Measurements from ENCODE around the gene CDKN2AIP. TPM values are rescaled to one million over a fixed set of nuclear protein-coding genes. Genes with fewer than 3 reads are reported as not detected.

CDKN2AIP gene, protein sequence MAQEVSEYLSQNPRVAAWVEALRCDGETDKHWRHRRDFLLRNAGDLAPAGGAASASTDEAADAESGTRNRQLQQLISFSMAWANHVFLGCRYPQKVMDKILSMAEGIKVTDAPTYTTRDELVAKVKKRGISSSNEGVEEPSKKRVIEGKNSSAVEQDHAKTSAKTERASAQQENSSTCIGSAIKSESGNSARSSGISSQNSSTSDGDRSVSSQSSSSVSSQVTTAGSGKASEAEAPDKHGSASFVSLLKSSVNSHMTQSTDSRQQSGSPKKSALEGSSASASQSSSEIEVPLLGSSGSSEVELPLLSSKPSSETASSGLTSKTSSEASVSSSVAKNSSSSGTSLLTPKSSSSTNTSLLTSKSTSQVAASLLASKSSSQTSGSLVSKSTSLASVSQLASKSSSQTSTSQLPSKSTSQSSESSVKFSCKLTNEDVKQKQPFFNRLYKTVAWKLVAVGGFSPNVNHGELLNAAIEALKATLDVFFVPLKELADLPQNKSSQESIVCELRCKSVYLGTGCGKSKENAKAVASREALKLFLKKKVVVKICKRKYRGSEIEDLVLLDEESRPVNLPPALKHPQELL
- total RNA-seq (10 to 100 TPM; 11.6 to 27.9 (median 19.5) TPM), polyA plus RNA-seq (10 to 100 TPM; 11.9 to 19.0 (median 14.2) TPM)
- long read RNA-seq, donor 1, transcript CDKN2AIP-203 (3 exons, 2,721 nt), result major isoform, 5 of 7 reads
- long read RNA-seq, donor 1, partial matches to known transcripts, result 0 of 7 reads
- long read RNA-seq, donor 1, other reads (novel, unspliced or antisense), result 0 of 7 reads
- long read RNA-seq, donor 2, partial matches to known transcripts, result 0 of 6 reads
- long read RNA-seq, donor 2, other reads (novel, unspliced or antisense), result 0 of 6 reads

- Histone ChIP-seq H3K4me3 (peak within 1 kb of the TSS; percentile 76 to 99 (median 89)), H3K27me3 (replicated peaks in 1 of 7) (no peaks in the 10 kb centered on the region), H3K9me3 (no peaks in the 10 kb centered on the region), H3K4me1 (peaks cover 35 to 59% (median 53%) of the 10 kb centered on the region in 6 donors), H3K27ac (peak within 1 kb of the TSS; percentile 93 to 99 (median 96)), H3K36me3 (peaks cover 0 to 37% (median 32%) of the 10 kb centered on the region in 6 donors)
- intact Hi-C loops (cut with DNase I; ENCODE audit: low total_unique reads), result loop anchor here (10.0 kb wide), 1 partner anchor 60 kb away; the partner anchor contains the start of gene ING2
- 0% methylated on average over 35 to 109 of the region's 109 CpGs for WGBS, 5 donors
- DNase-seq, result peak; percentile 99
- TF ChIP-seq CTCF (IDR thresholded peaks at IDR 0.05 in 8 of 11, conservative IDR thresholded peaks at IDR 0.05 in 3 of 11) (peak in 10 of 11 experiments; percentile 3 to 55 (median 32)), POLR2AphosphoS5 (IDR thresholded peaks at IDR 0.05) (peak; percentile 98 to 99 (median 98)), POLR2A (IDR thresholded peaks at IDR 0.05) (peak; percentile 67 to 96 (median 91))
Observed at GRCh38 chr4:183444214-183445096, at the start of gene CDKN2AIP. CDKN2AIP (plus strand) TSS chr4:183444636; CDS start chr4:183444798, 162 bp downstream.

- Histone ChIP-seq H3K27me3 (replicated peaks in 1 of 7) (peaks cover 0 to 9% (median 0%) of the 10 kb centered on the region in 7 donors), H3K27ac (peak overlapping the region in 2 of 8 donors; percentile 45 to 84), H3K36me3 (no peaks in the 10 kb centered on the region), H3K9me3 (no peaks in the 10 kb centered on the region), H3K4me1 (peaks cover 0 to 66% (median 27%) of the 10 kb centered on the region in 6 donors), H3K4me3 (no peak overlapping the region)
- TF ChIP-seq POLR2A (IDR thresholded peaks at IDR 0.05), result no peak
- TF ChIP-seq CTCF (IDR thresholded peaks at IDR 0.05 in 8 of 11, conservative IDR thresholded peaks at IDR 0.05 in 3 of 11), result no peak
- no peak for TF ChIP-seq POLR2AphosphoS5 (IDR thresholded peaks at IDR 0.05)
- intact Hi-C loops (cut with DNase I; ENCODE audit: low total_unique reads), result no loop called here
- no peak for DNase-seq
- WGBS, 5 donors, result 45 to 57% (median 48%) methylated on average over 5 of the region's 5 CpGs
Observed at GRCh38 chr4:183395395-183395794, 49.0 kb upstream of the CDKN2AIP start.

- peaks cover 0 to 8% (median 0%) of the 10 kb centered on the region in 7 donors for H3K27me3 ChIP-seq (replicated peaks in 1 of 7)
Observed at GRCh38 chr4:183396227-183396637, 48.2 kb upstream of the CDKN2AIP start.

More at GRCh38 chr4:183396227-183396637, 48.2 kb upstream of the CDKN2AIP start:
- no peak for TF ChIP-seq POLR2AphosphoS5 (IDR thresholded peaks at IDR 0.05)
- TF ChIP-seq CTCF (IDR thresholded peaks at IDR 0.05 in 8 of 11, conservative IDR thresholded peaks at IDR 0.05 in 3 of 11), result no peak
- no peak overlapping the region for H3K4me3 ChIP-seq
- no peaks in the 10 kb centered on the region for H3K9me3 ChIP-seq
- H3K4me1 ChIP-seq, result peaks cover 0 to 66% (median 27%) of the 10 kb centered on the region in 6 donors
- H3K36me3 ChIP-seq, result no peaks in the 10 kb centered on the region
- peak overlapping the region in 3 of 8 donors; percentile 43 to 84 (median 45) for H3K27ac ChIP-seq
- DNase-seq, result no peak
- intact Hi-C loops (cut with DNase I; ENCODE audit: low total_unique reads), result no loop called here

All from spleen (tissue), 13 donors.